K562 (cell line): ENCODE data around the gene LCLAT1. TPM values are rescaled to one million over a fixed set of nuclear protein-coding genes. Genes with fewer than 3 reads are reported as not detected.
A peak's percentile ranks its signal among the peaks of the same experiment; 100 is the strongest.

Source experiments
- ATAC-seq: fragments of 200-7000 bp; cut with Tn5 transposase; 3 replicates; pipeline ENCODE4 v1.9.1; 2020; ENCODE audit warnings: moderate library complexity
- BruUV-seq: library from RNA; stranded (reverse); fragments of 400-500 nt; replicated peaks from 2 replicates; lab custom pipeline; 2021; lab: Mats Ljungman, UMichigan
- CTCF ChIA-PET: fragments of 300-600 bp; formaldehyde crosslinking; extraction: SDS; loops from one replicate; lab custom pipeline; 2021; ENCODE audit warnings: low intra/inter-chr PET ratio; lab: Yijun Ruan, JAX
- POLR2A ChIA-PET: fragments of 300-600, 350-650 bp; sonication (Branson Sonifier 250); formaldehyde crosslinking; extraction: SDS; loops from one replicate; lab custom pipeline; 2021; ENCODE audit warnings: antibody characterized with exemption, inconsistent platforms; lab: Yijun Ruan, JAX
- DNase-seq, 4 experiments: peaks; one replicate each; pipeline versions ENCODE4 v3.0.0 to v3.0.0-alpha.2; 2011 to 2018; ENCODE audit warnings: low spot score in 3 of 4, mixed read lengths in 3 of 4; ENCODE audit errors: extremely low read depth in 1 of 4
- FAIRE-seq: peaks from 2 replicates; lab custom pipeline; 2011; peaks lifted over from hg19 to GRCh38; lab: Jason Lieb, UNC
- H2AFZ ChIP-seq: 2 replicates; pipeline ENCODE4 v1.6.0; 2011; ENCODE audit warnings: low read depth, low read length, control low read depth, inconsistent platforms
- H3K27ac ChIP-seq: fragments of 200-600 bp; 3 replicates; pipeline ENCODE4 v1.8.0; 2011; ENCODE audit warnings: low read depth, mild to moderate bottlenecking, control low read depth, inconsistent platforms, low read length, moderate library complexity, mixed read lengths; ENCODE audit errors: extremely low read depth
- H3K27me3 ChIP-seq, 2 experiments: fragments of 300-600 bp in 1 of 2; 2 replicates in 1 of 2; 3 replicates in 1 of 2; pipeline versions ENCODE4 v1.6.0 to v1.8.0; 2011; ENCODE audit warnings: inconsistent platforms in 2 of 2, low read length in 2 of 2, mild to moderate bottlenecking in 1 of 2, mixed read lengths in 1 of 2, moderate library complexity in 1 of 2; ENCODE audit not compliant: control insufficient read depth in 2 of 2, insufficient read depth in 2 of 2
- H3K36me3 ChIP-seq: fragments of 300-600 bp; 3 replicates; pipeline ENCODE4 v1.8.0; 2011; ENCODE audit warnings: mild to moderate bottlenecking, low read length, inconsistent platforms; ENCODE audit not compliant: control insufficient read depth, insufficient read depth
- H3K4me1 ChIP-seq, 2 experiments: fragments of 200-600 bp in 1 of 2; replicated peaks in 1 of 2; 2 replicates in 1 of 2; 3 replicates in 1 of 2; pipeline versions ENCODE4 v1.5.1 to v1.8.0; 2011; ENCODE audit warnings: inconsistent platforms in 2 of 2, low read length in 2 of 2, mild to moderate bottlenecking in 1 of 2, mixed read lengths in 1 of 2, moderate library complexity in 1 of 2; ENCODE audit not compliant: control insufficient read depth in 2 of 2, insufficient read depth in 2 of 2
- H3K4me2 ChIP-seq: 2 replicates; pipeline ENCODE4 v1.6.1; 2011; ENCODE audit warnings: low read length, control low read depth, inconsistent platforms, mixed read lengths; ENCODE audit not compliant: insufficient read depth
- H3K4me3 ChIP-seq: fragments of 200-600 bp; sonication (generic), shearing (Covaris generic); 2 replicates; pipeline ENCODE4 v1.5.1; 2016; ENCODE audit warnings: control low read depth, inconsistent platforms
- H3K79me2 ChIP-seq: fragments of 200-600 bp; 3 replicates; pipeline ENCODE4 v1.8.0; 2011; ENCODE audit warnings: low read length, inconsistent platforms; ENCODE audit not compliant: control insufficient read depth, insufficient read depth
- H3K9ac ChIP-seq, 2 experiments: 2 replicates each; pipeline versions ENCODE4 v1.6.0 to v1.6.1; 2011; ENCODE audit warnings: low read depth in 2 of 2, low read length in 2 of 2, control low read depth in 1 of 2, inconsistent platforms in 1 of 2, mild to moderate bottlenecking in 1 of 2, mixed read lengths in 1 of 2; ENCODE audit not compliant: insufficient read depth in 1 of 2
- H3K9me1 ChIP-seq: one replicate; pipeline ENCODE4 v1.6.0; 2011; ENCODE audit warnings: inconsistent platforms, mild to moderate bottlenecking, low read length, moderate library complexity; ENCODE audit not compliant: control insufficient read depth, insufficient read depth
- H3K9me3 ChIP-seq: replicated peaks from 2 replicates; pipeline ENCODE4 v1.5.1; 2011; ENCODE audit warnings: low read depth, low read length, inconsistent platforms; ENCODE audit not compliant: control insufficient read depth, insufficient read depth
- H4K20me1 ChIP-seq: replicated peaks from 2 replicates; pipeline ENCODE4 v1.6.1; 2011; ENCODE audit warnings: low read length, inconsistent platforms, mixed read lengths; ENCODE audit not compliant: control insufficient read depth, insufficient read depth
- CGGBP1 ChIP-seq: fragments of 250-450 bp; sonication (Bioruptor Pico); IDR thresholded peaks from 2 replicates; pipeline ENCODE4 v1.9.0; 2021; ENCODE audit warnings: mild to moderate bottlenecking
- PHF21A ChIP-seq: fragments of 450-650 bp; IDR thresholded peaks from 2 replicates; pipeline ENCODE4 v1.6.1; 2017; ENCODE audit warnings: low read depth, borderline replicate concordance
- POLR2AphosphoS5 ChIP-seq: IDR thresholded peaks from 2 replicates; pipeline ENCODE4 v1.6.1; 2011; ENCODE audit warnings: mild to moderate bottlenecking, low read depth, low read length, moderate library complexity; ENCODE audit not compliant: control insufficient read depth, insufficient read depth
- STAG1 ChIP-seq: sonication (generic); formaldehyde crosslinking; IDR thresholded peaks from 2 replicates; pipeline ENCODE4 v1.5.0; 2020; ENCODE audit warnings: missing genetic modification reagents, borderline replicate concordance
- WGBS: fragments of 100-300 bp; shearing (Covaris generic); methylation state at CpG from one replicate; pipeline ENCODE4 v1.1.6; 2016; ENCODE audit warnings: low coverage, mixed read lengths; ENCODE audit not compliant: insufficient coverage; ENCODE audit errors: missing lambda C conversion rate; 5-methylcytosine and 5-hydroxymethylcytosine counted together
- in situ Hi-C: fragments of 300-500 bp; cut with MboI; formaldehyde crosslinking; loops from 4 replicates; pipeline ENCODE4 v1.15.0; 2018; ENCODE audit warnings: inconsistent platforms, mixed read lengths
- intact Hi-C: fragments of 100-400 bp; cut with micrococcal nuclease; formaldehyde crosslinking; loops from 2 replicates; pipeline ENCODE4 v1.14.2; 2022
- polyA plus RNA-seq, 8 experiments: library from polyadenylated mRNA; depleted of rRNA in 4 of 8; stranded (reverse) in 5 of 8; unstranded in 3 of 8; fragments of >200 nt; fragmentation: Nextera tagmentation in 2 of 8; fragmentation: Illumina TruSeq in 1 of 8; extraction: Ambion mirVana in 2 of 8; extraction: Trizol in 1 of 8; gene quantifications; 2 replicates each; pipeline versions ENCODE4 v1.2.1 to v1.2.3, GENCODE V29; 2011 to 2014; ENCODE audit warnings: inconsistent platforms in 1 of 8, missing spikeins in 1 of 8
- total RNA-seq, 7 experiments: library from RNA; depleted of rRNA in 6 of 7; stranded (reverse); fragments of >200 nt in 6 of 7; fragmentation: Illumina TruSeq in 2 of 7; extraction: Trizol in 2 of 7; gene quantifications; 2 replicates each; pipeline versions ENCODE4 v1.2.1 to v1.2.3, GENCODE V29; 2011 to 2021; ENCODE audit warnings: low replicate concordance in 1 of 7

The LCLAT1 gene
- total and polyA plus RNA-seq, 9 of the 15 experiments (the other 6 are each of a cell fraction or from before 2014, with no cell fraction given): 8.9 to 63.3 (median 25.4) TPM

GRCh38 chr2:30403592-30404312 is 43.3 kb upstream of the LCLAT1 start:
- ATAC-seq: no peak
- no peak overlapping the region for H3K4me2 ChIP-seq
- H3K4me3 ChIP-seq: no peak overlapping the region
- no peak for DNase-seq
- intact Hi-C loops (no loop called here), in situ Hi-C loops (no loop called here)
- 2% methylated on average over 7 of the region's 7 CpGs for WGBS
- H3K9me1 ChIP-seq: no peaks in the 10 kb centered on the region
- H3K36me3 ChIP-seq: no peaks in the 10 kb centered on the region
- CTCF ChIA-PET: no interaction called here
- no peak for TF ChIP-seq PHF21A
- no peak for TF ChIP-seq POLR2AphosphoS5
- TF ChIP-seq CGGBP1 (CRISPR knock-in tag): no peak
- no peak for TF ChIP-seq STAG1
- TF ChIP-seq, all 486 proteins: peak for 0
- peak; percentile 48 for FAIRE-seq
- peaks cover 0 to 2% of the 10 kb centered on the region in 2 experiments; a peak in 1 of 5 replicates for H3K4me1 ChIP-seq
- peaks cover 41 to 57% of the 10 kb centered on the region in 2 experiments for H3K27me3 ChIP-seq
- no peak overlapping the region for H2AFZ ChIP-seq
- no peaks in the 10 kb centered on the region for H3K9me3 ChIP-seq
- H3K9ac ChIP-seq: no peak overlapping the region
- POLR2A ChIA-PET: interaction anchor here (1.0 to 1.7 kb wide), 3 partner anchors 10 to 258 kb away, joined by 5 to 6 read pairs (median 6); no protein-coding TSS in a partner anchor
- BruUV-seq: no TSS peak
- no peaks in the 10 kb centered on the region for H4K20me1 ChIP-seq
- no peak overlapping the region for H3K27ac ChIP-seq
- no peaks in the 10 kb centered on the region for H3K79me2 ChIP-seq
